ENCODE data around the gene UFC1. TPM values are rescaled to one million over a fixed set of nuclear protein-coding genes. Genes with fewer than 3 reads are reported as not detected.

UFC1 gene
- total RNA-seq, 1 experiment from 2014 or later, result 63.7 TPM

DNA sequence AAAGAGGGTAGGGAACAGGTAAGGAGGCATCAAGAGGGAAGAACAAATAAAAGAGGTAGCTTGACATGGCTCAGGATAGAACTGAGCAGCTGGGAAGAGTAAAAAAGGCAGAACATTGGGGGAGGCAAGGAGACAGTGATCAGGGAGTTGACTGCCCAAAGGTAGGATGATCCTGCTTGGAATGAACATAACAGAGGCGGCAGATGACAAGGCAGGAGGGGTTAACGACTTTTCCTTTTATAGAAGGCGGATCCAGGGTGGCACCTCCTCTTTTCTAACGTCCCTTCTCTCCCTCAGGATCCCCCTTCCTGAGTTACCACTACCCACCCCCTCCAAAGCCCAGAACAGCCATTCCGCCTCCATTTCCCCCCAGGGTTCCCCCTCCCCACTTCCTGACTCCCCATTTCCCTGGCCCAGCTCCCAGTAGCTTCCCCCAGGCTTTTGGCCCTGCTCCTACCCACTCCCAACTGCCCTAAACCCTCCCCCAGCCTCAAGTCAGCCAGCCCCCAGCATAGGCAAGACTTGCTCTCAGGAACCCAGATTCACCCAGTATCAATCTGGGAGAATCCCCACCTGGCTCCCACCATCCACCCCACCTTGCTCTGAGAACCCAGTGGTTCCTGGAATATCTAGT, 45.8 kb downstream of the UFC1 start:
- intact Hi-C loops (cut with micrococcal nuclease), result no loop called here
- TF ChIP-seq POLR2A (IDR thresholded peaks at IDR 0.05; ENCODE audit: borderline replicate concordance, extremely low read depth, insufficient read depth, insufficient read length) (no peak), YY1 (IDR thresholded peaks at IDR 0.05; ENCODE audit: extremely low read depth, insufficient replicate concordance, low read depth, low read length) (no peak), FOSL1 (IDR thresholded peaks at IDR 0.05; ENCODE audit: low read depth) (no peak), CEBPB (IDR thresholded peaks at IDR 0.05; ENCODE audit: low read depth) (no peak), ELF1 (IDR thresholded peaks at IDR 0.05; ENCODE audit: borderline replicate concordance, low read depth) (no peak), EZH2phosphoT487 (IDR thresholded peaks at IDR 0.05; ENCODE audit: borderline replicate concordance) (no peak), EZH2 (IDR thresholded peaks at IDR 0.05) (no peak), SP1 (IDR thresholded peaks at IDR 0.05; ENCODE audit: low read depth) (no peak), TCF7L2 (IDR thresholded peaks at IDR 0.05; ENCODE audit: borderline replicate concordance, extremely low read depth, insufficient read depth, insufficient read length) (no peak), JUND (IDR thresholded peaks at IDR 0.05) (no peak), POLR2AphosphoS5 (IDR thresholded peaks at IDR 0.05; ENCODE audit: low read depth, low read length) (no peak), ZFX (IDR thresholded peaks at IDR 0.05) (no peak), ZNF274 (IDR thresholded peaks at IDR 0.05; ENCODE audit: low read depth, low read length) (no peak), EGR1 (IDR thresholded peaks at IDR 0.05; ENCODE audit: low read depth) (no peak), CBX3 (IDR thresholded peaks at IDR 0.05; ENCODE audit: low read depth) (no peak)
- TF ChIP-seq, protein P1, sequence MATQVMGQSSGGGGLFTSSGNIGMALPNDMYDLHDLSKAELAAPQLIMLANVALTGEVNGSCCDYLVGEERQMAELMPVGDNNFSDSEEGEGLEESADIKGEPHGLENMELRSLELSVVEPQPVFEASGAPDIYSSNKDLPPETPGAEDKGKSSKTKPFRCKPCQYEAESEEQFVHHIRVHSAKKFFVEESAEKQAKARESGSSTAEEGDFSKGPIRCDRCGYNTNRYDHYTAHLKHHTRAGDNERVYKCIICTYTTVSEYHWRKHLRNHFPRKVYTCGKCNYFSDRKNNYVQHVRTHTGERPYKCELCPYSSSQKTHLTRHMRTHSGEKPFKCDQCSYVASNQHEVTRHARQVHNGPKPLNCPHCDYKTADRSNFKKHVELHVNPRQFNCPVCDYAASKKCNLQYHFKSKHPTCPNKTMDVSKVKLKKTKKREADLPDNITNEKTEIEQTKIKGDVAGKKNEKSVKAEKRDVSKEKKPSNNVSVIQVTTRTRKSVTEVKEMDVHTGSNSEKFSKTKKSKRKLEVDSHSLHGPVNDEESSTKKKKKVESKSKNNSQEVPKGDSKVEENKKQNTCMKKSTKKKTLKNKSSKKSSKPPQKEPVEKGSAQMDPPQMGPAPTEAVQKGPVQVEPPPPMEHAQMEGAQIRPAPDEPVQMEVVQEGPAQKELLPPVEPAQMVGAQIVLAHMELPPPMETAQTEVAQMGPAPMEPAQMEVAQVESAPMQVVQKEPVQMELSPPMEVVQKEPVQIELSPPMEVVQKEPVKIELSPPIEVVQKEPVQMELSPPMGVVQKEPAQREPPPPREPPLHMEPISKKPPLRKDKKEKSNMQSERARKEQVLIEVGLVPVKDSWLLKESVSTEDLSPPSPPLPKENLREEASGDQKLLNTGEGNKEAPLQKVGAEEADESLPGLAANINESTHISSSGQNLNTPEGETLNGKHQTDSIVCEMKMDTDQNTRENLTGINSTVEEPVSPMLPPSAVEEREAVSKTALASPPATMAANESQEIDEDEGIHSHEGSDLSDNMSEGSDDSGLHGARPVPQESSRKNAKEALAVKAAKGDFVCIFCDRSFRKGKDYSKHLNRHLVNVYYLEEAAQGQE (IDR thresholded peaks at IDR 0.05; ENCODE audit: low read depth), result no peak
- TF ChIP-seq, protein P2, sequence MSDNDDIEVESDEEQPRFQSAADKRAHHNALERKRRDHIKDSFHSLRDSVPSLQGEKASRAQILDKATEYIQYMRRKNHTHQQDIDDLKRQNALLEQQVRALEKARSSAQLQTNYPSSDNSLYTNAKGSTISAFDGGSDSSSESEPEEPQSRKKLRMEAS (IDR thresholded peaks at IDR 0.05), result no peak
- TF ChIP-seq, protein P3, sequence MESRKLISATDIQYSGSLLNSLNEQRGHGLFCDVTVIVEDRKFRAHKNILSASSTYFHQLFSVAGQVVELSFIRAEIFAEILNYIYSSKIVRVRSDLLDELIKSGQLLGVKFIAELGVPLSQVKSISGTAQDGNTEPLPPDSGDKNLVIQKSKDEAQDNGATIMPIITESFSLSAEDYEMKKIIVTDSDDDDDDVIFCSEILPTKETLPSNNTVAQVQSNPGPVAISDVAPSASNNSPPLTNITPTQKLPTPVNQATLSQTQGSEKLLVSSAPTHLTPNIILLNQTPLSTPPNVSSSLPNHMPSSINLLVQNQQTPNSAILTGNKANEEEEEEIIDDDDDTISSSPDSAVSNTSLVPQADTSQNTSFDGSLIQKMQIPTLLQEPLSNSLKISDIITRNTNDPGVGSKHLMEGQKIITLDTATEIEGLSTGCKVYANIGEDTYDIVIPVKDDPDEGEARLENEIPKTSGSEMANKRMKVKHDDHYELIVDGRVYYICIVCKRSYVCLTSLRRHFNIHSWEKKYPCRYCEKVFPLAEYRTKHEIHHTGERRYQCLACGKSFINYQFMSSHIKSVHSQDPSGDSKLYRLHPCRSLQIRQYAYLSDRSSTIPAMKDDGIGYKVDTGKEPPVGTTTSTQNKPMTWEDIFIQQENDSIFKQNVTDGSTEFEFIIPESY (IDR thresholded peaks at IDR 0.05; ENCODE audit: extremely low read depth, insufficient replicate concordance, low read length), result no peak
- peaks cover 8 to 38% of the 10 kb centered on the region in 2 experiments; a peak in 3 of 4 replicates for H3K4me1 ChIP-seq (ENCODE audit: control insufficient read depth in 1 of 2, insufficient read depth in 2 of 2, low read length in 2 of 2)
- no peaks in the 10 kb centered on the region for H3K9me2 ChIP-seq (ENCODE audit: insufficient read depth)
- ChIA-PET POLR2A (no interaction called here), RAD21 (ENCODE audit: low non-redundant PET in 1 of 2, low total read pairs in 2 of 2, uncharacterized antibody in 2 of 2, unreplicated experiment in 2 of 2) (no interaction called here), CTCF (interaction anchor here (1.6 kb wide), 1 partner anchor 18 kb away, joined by 4 read pairs; no protein-coding TSS in a partner anchor)
- BruUV-seq (replicated peaks), result no TSS peak
- H3K27ac ChIP-seq (ENCODE audit: low read depth, low read length), result no peak overlapping the region
- no peak overlapping the region for H3K4me2 ChIP-seq (ENCODE audit: low read length)
- H3K27me3 ChIP-seq (ENCODE audit: insufficient read depth, low read length), result no peaks in the 10 kb centered on the region
- no peaks in the 10 kb centered on the region for H4K20me1 ChIP-seq (ENCODE audit: insufficient read depth)
- no peak overlapping the region for H2AFZ ChIP-seq (ENCODE audit: low read depth, low read length, poor library complexity, severe bottlenecking)
- ATAC-seq, result no peak
- no peak overlapping the region for H3K4me3 ChIP-seq (replicated peaks in 1 of 2; ENCODE audit: low read depth in 1 of 2, low read length in 2 of 2)
- H3K9me3 ChIP-seq (ENCODE audit: control insufficient read depth in 1 of 2, insufficient read depth in 1 of 2, low read depth in 1 of 2, low read length in 2 of 2), result no peaks in the 10 kb centered on the region
- H3K9ac ChIP-seq (ENCODE audit: low read length), result no peak overlapping the region
- no peak for DNase-seq (ENCODE audit: low read depth, low spot score)
- H3K79me2 ChIP-seq (ENCODE audit: insufficient read depth, low read length), result peaks cover 23% of the 10 kb centered on the region
- peaks cover 5 to 14% of the 10 kb centered on the region in 2 experiments; a peak in 2 of 4 replicates for H3K36me3 ChIP-seq (ENCODE audit: control insufficient read depth in 1 of 2, insufficient read depth in 2 of 2, low read length in 2 of 2)
